Inflammatory macrophage treated with lipopolysaccharide for 1 hour (primary cell): ENCODE results near the gene MAPK4.
"Not testable (repeated sequence)": the region's sequence is repeated elsewhere in the genome, so short reads cannot be mapped to it uniquely, and the experiment has no call there.

Experiments used
- DNase-seq, 2 donors: peaks; one replicate each; pipeline ENCODE4 v3.0.0-alpha.2; 2020 to 2022

The MAPK4 gene

DNA sequence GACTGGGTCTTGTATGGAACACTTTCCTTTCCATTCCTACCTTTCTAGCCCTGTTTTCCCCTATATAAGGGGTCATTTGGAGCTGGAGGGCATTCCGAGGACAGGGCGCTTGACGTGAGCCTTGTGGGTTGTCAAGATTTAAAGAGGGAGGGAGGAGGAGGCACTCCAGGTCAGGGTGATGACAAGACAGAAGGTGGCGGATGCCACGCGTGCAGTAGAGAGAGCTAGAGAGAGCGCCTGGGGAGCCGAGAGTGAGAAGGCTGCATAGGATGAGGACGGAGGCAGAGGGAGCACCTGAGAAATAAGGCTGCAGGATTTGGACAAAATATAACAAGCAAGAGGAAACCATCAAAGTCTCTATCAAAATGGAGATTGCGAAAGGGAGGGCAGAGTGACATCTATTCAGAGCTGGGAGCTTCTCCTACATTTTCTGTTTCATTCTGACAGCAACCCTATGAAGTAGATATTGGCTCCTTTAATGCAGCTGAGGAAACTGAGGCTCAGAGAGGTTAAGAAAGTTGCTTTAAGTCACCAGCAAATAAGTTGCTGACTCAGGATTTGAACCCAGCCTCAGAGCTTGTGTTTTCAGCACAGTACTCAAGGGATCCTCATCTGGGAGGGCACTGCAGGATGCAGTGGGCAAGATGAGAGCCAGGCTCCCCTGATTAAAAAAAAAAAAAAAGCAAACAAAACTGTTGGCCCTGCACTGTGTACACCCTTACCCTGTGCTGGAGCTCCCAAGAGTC, 135.7 kb downstream of the MAPK4 start:
- DNase-seq: no peak

DNA sequence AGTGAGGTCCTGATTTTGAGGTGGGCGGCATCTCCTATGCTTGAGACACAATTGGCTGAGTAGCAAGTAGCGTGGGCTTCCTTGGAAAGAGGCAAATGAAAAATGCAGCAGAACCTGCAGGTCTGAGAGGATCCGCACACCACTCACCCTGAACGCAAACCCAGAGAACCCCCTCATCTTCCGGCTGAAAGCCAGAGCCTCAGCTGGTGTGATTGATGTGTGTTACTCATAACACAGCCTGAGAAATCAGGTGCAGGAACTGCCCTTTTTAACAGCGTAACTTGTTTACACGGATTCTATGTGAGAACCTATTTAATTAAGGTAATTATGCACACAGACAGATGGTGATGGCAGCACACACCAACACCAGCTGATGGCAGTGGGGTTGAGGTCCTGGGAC, 136.5 kb downstream of the MAPK4 start:
- no peak for DNase-seq

DNA sequence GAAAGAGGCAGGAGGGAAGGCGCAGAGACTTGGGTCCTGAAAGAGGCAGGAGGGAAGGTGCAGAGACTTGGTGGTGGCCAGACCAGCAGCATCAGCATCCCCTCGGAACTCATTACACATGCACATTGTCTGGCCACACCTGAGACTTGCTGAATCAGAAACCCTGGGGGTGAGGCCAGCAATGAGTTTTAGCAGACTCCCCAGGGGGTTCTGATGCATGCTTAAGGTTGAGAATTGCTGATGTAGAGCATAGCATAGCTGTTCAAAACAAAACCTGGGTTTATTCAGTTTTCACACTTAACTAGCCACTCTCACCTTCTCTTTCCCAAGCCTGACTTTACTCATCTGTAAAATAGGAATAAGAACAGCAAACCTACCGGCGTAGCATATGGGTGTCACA, 137.0 kb downstream of the MAPK4 start:
- DNase-seq: no peak

DNA sequence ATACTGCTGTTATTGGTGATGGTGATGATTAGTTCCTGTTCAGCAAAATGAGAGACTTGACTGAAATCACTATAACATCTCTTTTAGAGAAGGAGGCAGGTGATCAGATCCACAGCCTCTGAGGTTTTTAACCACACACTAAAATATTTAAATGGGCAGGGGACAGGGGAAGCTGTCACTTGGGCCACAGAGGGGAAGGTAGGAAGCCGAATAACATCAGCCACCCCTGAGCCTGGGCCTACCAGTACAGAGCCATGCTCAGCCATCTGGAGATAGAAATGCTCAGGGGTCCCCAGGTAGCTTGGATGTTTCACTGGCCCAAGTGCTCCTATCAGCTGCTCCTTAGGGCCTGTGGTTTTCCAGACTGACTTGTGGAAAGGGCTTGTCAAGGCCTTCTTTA, 137.6 kb downstream of the MAPK4 start:
- no peak for DNase-seq

DNA sequence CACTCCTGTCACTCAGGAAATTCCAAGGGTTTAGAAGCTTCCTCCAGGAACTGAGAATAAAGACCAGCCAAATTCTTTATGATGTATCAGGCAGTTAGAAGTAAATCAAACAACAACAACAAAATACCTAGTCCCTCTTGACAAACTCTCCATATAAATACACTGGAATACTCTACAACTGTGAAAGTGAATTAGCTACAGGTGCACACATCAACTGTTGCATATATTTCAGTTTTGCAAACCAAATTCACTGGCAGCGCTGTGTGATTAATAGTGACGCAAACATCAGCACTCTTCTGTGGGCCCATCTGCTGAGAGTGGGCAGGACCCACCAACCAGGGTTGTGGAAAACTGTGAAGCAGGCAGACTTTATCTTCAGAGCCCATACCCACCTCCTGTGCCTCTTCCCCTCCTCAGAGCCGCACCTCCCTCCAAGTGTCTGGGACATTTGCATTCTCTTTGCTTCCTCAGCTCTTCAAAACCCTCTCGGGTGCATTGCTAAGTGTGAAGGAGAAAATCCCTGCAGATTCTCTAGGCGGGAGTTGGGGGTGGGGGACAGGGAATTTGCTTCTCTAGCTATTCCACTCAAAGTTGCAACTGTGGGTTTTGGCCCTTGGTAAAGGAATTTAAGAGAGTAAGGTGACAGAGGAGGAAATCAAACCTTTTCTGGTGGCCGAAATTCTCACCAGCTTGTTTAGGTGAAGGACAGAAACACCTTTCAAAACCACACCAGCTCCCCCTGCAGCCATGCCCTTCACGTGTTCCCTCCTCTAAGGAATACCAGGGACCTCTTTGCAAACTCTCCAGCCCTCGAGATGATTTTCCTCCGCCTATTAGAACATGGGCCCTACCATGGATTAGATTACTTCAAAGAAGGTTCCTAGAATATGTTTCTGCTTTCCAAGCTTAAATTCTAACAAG, 140.6 kb downstream of the MAPK4 start:
- no peak for DNase-seq

DNA sequence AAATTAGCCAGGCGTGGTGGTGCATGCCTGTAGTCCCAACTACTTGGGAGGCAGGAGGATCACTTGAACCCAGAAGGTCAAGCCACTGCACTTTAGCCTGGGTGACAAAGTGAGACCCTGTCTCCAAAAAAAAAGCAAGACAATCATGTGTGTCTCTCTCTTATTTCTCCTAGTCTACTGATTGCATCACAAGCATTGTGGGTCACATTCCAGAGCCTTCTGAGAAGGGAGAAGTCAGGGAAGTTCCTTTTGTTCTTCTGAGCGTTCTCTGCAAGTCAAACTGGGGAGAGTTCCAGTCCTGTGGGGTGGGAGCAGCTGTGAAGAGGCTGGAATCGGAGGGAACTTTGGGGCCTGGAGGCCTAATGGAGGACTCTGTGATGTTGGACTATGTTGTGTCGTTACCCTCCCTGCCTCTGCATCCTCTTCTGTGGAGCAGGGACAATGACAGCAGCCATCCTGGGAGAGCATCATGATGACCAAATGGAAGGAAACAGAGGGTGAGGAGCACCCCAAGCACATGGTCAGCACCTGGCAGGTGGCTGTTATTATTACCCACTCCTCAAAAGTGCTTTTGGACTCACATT, 144.6 kb downstream of the MAPK4 start:
- DNase-seq: no peak

DNA sequence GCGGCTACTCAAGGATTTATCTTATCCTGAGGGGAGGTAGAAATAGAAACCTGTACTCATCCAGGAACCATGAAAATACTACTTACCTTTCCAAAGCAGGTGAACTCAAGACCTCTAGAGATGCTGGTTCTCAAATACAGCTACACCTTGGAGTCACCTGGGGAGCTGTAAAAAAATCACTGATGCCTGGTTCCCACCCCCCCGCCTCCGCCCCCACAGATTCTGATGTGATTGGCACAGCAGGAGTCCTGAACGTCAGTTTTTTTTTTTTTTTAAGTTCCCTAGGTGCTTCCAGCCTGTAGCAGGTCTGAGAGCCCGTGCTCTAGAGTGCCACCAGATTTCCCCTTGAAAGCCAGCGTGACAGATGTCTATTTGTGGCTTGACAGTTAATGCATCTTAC, 146.3 kb downstream of the MAPK4 start:
- DNase-seq: no peak

DNA sequence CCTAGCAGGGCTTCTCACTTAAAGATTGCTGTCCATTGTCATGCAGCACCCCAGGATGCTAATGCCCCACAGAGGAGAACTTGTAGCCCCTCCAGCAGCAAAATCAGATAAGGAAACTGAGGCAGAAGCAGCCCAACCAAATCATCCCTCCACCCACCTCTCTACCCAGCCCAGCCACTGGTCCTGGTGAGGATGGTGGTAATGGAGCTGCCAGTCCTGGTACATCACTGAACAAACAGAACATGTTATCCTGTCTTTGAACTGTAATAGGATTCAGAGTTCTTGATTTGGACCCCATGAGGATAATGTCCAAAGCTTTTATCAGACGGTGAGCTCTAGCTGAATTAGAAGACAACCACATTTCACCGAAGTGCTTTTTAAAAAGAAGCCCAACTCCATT, 146.8 kb downstream of the MAPK4 start:
- no peak for DNase-seq

DNA sequence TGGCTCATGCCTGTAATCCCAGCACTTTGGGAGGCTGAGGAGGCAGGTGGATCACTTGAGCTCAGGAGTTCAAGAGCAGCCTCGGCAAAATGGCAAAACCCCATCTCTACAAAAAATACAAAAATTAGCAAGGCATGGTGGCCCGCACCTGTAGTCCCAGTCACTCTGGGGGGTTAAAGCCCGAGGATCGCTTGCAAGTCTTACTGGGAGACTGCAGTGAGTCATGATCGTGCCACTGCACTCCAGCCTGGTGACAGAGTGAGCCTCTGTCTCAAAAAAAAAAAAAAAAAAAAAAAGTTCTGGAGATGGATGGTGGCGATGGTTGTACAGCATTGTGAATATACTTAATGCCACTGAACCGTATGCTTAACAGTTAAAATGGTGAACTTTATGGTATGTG, 147.4 kb downstream of the MAPK4 start:
- not testable (repeated sequence) for DNase-seq

DNA sequence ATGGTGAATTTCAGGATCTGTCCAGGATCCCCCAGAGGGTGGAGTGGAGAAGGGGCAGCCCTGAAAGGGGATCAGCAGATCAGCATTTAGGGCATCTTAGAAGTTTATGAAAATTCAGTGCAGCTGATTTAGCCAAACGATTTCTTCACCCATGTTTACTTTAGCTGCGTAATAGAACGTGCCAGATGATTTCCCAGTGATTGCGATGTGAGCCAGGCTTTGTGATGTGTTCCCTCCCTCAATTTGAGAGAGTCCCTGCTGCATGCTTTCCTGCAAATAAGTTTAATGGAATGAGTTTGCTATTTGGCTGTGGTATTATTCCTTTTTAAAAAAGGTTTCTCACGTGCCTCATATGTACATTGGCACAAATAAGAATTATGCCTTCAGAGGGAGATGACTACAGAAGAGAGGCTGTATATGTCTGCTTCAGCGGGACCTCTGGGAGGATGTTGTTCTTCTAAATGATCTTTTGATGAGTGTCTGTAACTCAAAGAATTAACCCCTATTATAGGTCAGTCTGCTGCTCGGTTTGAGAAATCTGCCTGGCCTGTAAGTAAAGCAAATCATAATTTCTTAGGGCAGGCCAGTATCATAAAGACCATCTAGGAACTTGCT, 148.1 kb downstream of the MAPK4 start:
- no peak for DNase-seq

DNA sequence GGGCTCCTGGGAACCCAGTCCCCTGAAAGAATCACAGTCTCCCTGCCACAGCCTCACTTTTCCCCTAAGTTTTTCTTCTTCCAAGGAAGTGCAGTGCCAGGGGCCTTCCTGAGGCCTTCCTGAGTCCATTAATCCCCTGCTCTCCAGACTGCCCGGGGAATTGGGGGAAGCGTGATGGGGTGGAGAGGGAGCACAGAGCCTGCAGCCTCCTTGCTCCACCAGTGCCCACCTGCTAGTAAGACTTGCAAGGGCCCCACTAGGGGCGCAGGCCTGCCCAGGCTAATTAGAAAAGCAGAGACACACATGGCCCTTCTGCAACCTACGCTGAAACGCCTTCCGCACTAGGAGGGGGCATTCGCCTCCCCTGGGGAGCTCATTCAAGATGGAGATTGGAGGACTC, 149.3 kb downstream of the MAPK4 start:
- no peak for DNase-seq

DNA sequence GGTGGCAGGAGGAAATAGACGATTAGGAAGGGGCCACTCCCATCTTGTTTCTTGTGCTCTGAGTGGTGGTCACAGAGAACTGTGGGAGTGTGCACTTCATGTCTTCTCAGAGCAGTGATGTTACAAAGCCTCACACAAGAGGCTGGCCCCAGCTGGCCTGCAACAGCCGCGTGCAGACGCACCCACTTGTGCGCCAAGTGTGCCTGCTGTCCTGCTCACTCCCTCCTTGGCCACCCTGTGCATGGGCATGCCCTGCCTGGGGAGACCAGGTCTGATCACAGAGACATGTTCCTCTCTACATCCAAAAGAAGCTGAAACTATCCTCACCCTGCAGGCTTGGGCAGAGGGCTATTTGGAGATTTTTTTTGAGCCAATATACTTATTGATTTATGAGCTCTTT, 151.5 kb downstream of the MAPK4 start:
- DNase-seq: no peak

DNA sequence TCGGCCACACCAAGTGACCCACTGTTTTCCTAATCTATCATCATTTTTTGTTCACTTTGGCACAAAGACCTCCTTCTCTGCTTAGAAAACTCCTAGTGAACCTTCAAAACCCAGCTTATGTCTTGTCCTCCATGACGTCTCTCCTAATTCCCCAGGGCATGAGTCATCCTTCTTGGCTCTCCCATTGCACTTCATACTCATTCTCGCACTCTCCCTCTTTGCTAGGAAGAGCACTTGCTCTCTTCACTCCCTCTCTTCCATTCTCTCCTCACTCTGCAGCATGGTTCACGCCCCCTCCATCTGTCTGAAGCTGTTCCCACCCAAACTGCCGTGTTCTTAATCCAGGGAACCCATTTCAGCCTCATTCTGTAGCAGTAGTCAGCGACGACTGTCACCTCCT, 156.0 kb downstream of the MAPK4 start:
- no peak for DNase-seq

DNA sequence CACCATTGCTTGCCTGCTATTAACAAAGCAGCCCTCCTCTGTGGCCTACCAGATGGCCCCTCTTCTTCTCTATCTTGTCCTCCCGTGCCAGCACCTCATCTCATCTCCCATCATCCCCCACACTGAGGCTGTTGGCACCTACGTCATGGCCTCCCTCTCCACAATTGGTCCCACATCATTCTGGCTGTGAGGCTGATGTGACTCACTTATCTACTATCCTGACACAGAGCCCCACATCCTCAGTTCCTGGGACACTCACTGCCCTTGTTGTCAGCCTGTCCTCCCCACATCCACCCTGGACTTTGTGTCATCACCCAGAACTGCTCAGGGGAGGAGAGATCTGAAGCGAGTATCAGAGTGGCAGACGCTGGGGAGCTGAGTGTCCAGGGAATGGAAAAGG, 157.0 kb downstream of the MAPK4 start:
- no peak for DNase-seq

DNA sequence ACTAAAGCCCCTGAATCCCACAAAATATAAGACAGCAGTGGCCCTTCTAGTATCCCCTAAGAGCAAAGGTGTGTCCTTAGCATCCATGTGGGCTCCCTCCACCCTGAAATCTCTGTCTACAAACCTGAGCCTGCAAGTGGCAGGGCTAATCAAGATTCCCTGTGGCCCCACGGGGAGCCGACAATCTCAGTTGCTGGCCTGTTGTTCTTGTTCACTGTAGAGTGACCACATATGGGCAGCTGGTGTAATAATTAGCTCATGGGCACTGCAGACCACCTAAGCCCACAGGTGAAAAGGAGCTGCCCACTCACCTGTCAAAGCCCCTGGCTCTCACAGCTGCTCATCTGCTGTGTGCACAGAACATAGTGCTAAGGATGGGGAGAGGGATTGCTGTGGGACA, 157.7 kb downstream of the MAPK4 start:
- DNase-seq: no peak

DNA sequence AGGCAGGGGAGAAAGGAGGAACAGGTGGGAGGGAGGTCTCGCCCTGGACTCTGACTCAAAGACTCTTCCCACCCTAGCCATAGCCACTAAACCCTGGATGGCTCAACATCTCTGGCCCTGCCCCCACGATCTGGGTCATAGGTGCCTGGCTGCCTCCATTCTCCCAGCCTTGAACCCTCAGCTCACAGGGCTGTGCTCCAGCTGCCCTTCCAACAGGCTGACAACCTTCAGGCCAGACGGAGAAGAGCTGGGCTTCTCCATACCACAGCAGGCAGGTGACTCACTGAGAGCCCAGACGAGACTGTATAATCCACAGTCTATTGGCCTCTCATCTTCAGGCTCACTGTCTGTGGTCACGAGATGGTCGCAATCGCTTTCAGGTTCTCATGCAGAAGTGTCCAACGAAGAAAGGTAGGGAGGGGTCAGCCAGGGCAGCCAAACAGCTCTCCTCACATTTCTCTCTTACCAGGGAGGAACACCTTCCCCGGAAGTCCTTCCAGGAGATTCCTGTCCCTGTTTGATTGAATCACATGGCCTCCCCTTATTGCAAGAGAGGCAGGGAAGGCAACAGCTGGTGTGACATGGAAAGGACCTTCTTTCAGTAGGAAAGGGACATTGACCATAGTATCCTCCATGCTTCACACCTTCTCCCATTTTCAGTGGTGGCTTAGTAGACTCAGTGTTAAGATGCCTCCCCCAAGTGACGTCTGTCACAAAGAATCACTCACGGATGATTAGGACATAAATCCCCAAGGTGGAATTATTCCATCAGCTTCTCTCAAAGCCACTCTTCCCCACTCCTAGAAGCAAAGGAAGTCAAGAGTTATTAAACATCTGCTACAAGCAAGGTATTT, 159.8 kb downstream of the MAPK4 start:
- DNase-seq: no peak

DNA sequence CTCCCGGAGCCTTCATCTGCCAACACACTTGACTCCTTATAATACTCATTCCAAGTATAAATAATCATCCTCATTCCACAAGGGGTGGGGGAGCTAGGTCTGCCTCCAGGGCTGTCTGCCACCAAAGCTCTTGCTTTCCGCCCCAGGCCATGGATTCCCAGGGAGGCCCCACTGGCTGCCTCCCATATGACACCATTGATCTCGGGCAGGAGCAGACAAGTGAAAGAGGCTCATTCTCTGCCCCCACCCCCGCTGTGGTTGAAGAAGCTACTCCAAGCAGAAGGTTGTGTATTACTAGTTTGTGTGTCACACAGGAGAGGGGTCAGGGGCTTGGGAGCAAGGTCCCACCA, 160.4 kb downstream of the MAPK4 start:
- no peak for DNase-seq

DNA sequence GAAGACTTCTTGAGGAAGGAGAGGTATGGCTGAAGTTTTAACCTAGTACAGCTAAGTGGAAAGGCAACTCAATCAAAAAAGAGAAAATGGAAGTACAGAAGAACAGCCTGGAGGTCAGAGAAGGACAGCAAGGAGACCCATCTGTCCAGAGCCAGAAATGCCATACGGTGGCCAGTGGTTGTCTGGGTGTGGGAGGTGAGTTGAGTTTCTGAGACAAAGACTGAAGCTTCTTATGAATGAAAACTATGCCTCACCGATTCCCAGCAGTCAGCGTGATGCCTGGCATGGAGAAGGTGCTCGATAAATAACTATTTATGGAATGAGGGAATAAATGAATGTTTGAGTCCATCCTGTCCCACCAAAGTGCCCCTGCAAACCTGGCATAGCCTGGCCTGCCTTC, 161.1 kb downstream of the MAPK4 start:
- no peak for DNase-seq

DNA sequence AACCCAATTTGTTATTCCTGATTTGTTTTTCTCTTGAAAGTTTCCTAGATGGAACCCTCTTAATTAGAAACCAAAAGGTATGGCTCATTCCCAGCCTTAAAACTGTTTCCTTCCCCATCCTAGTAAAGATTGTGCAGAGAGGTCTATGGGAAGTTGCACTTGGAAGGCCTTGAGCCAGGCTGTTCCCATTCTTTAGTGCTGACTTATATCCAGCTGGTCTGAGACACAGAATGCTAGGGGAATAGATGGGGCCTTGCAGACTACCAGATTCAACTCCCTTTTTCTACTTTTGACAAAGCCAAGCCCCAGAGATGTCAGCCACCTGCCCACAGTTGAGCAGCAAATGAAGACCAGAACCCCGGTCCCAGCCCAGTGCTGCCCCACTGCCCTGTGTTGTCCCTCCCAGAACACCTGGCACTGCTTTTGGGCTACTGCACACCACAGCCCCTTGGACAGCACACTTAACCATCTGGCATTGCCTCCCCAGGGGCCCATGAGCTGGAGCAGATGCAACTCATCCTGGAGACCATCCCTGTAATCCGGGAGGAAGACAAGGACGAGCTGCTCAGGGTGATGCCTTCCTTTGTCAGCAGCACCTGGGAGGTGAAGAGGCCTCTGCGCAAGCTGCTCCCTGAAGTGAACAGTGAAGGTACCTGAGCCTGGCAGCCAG, 161.7 kb downstream of the MAPK4 start:
- DNase-seq: no peak

DNA sequence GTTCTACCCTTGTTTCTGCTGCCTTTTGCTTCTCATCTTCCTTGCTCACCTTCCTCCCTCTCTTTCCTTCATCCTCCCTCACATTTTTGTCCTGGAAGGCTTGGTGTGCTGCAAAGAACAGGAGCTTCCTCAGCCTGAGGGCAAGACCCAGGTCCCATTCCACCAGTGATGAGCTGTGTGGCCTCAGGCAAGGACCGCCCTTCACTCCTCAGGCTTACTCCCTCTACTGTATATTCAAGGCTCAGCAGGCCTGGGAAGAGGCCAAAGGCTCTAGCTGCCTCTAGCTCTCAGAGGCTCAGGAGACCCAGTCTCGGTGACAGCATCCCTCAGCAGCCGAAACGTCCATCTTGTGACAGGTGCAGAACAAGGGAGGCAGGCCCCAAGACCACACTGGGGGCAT, 162.4 kb downstream of the MAPK4 start:
- DNase-seq: no peak

DNA sequence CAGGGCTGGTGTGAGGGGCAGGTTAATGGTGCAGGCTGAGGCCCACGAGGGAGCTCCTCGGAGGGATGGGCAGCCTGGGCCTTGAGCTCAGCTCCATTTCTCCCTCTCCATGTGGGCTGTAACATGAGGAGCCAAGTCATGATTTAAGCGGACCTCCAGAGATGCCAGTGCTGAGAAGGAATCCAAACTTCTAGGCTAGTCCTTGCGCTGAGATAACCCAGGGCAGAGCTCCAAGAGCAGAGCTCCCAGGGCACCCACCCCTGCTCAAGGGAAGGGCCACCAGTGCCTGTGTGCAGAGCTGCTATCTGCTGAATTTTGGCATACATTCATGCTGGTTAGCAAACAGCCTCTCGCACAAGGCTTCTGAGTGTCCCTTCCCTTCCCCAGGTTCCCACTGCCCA, 164.9 kb downstream of the MAPK4 start:
- no peak for DNase-seq

DNA sequence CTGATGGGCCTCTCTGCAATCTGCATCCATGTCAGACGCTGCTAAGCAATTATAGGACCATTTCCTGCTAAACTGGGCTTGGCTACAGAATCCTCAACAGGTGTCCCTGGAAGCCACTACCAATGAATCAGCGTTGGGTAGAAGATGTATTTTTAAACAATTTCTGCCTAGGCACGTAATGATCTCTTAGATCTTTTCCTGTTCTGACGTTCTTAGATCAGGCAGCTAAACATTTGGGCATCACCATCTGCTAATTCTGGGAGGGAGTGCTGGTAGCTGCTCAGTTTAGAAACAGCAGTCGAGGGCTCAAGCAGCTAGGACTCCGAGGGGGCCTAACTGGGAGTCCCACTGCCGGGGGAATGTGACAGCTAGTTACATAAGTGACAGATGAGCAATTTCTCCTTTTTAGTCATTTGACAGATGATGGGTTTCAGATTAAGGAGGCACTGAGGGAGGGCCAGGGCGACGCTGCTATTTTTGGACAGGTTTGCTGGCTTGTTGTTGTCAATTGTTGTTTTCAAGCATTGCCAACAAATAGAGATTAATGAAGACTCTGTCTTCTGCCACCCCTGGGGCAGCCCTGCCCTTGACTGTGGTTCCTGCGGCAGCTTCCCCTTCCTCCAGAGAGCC, 167.2 kb downstream of the MAPK4 start:
- no peak for DNase-seq
